Activated naive CD8-positive, alpha-beta T cell treated with anti-CD3 and anti-CD28 coated beads, Interleukin-2, amount 50 U/mL, for 24 hours (primary cell): ENCODE data around the gene POLR3G.
A peak's percentile ranks its signal among the peaks of the same experiment; 100 is the strongest.

Source experiments
- ATAC-seq: fragments of 150-1000 bp; cut with Tn5 transposase; one replicate; pipeline ENCODE4 v1.10.0; 2021
- DNase-seq: peaks from one replicate; pipeline ENCODE4 v3.0.0; 2021
- H3K27ac Mint-ChIP-seq: one replicate; pipeline ENCODE4 v1.8.0; 2021; ENCODE audit warnings: mild to moderate bottlenecking, mixed read lengths
- H3K27me3 Mint-ChIP-seq: one replicate; pipeline ENCODE4 v1.8.0; 2021; ENCODE audit warnings: mixed read lengths
- H3K36me3 Mint-ChIP-seq: one replicate; pipeline ENCODE4 v1.8.0; 2021; ENCODE audit warnings: low read depth, mixed read lengths
- H3K4me1 Mint-ChIP-seq: one replicate; pipeline ENCODE4 v1.8.0; 2021; ENCODE audit warnings: mixed read lengths
- H3K4me3 Mint-ChIP-seq: one replicate; pipeline ENCODE4 v1.8.0; 2021; ENCODE audit warnings: mild to moderate bottlenecking, moderate library complexity, mixed read lengths
- H3K9me3 Mint-ChIP-seq: one replicate; pipeline ENCODE4 v1.8.0; 2021; ENCODE audit warnings: mixed read lengths

The POLR3G gene

DNA sequence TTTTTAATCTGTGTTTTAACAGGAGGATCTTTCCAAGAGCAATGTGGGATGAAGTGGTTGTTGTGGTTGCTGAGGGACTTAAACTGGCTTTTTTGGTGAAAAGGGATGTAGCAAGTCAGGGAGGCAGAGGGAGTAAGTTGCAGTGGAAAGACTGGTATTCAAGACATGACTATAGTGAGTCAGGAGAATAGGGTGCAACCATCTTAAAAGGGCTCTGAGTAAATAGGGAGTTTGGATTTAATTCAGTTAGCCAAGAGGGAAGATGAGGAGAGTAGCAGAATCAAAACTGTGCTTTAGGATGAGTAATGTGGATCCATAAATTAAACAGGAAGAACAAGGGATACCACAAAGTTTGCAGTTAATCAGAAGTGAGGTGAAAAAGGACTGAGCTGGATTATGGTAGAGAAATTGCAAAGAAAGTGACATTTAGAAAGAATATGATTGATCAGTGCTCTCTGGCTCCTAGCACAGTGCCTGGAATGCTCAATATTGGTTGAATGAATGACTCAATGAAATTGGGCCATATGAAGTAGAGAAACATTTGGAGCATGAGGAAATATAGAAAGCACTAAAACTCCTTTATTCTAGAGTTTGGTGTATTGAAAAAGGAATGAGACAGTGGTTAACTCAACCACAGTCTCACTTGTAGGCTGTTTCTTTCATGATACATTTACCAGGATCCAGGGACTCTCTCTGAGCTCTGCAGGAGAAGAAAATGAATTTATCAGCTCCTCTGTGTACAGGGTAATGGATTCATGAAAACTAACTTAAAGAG is 5.1 kb downstream of the POLR3G start:
- no peaks in the 10 kb centered on the region for H3K9me3 Mint-ChIP-seq
- H3K27ac Mint-ChIP-seq: no peak overlapping the region
- no peak for DNase-seq
- peaks cover 20% of the 10 kb centered on the region for H3K4me1 Mint-ChIP-seq
- no peak for ATAC-seq
- peaks cover 21% of the 10 kb centered on the region for H3K36me3 Mint-ChIP-seq
- H3K4me3 Mint-ChIP-seq: no peak overlapping the region
- no peaks in the 10 kb centered on the region for H3K27me3 Mint-ChIP-seq

DNA sequence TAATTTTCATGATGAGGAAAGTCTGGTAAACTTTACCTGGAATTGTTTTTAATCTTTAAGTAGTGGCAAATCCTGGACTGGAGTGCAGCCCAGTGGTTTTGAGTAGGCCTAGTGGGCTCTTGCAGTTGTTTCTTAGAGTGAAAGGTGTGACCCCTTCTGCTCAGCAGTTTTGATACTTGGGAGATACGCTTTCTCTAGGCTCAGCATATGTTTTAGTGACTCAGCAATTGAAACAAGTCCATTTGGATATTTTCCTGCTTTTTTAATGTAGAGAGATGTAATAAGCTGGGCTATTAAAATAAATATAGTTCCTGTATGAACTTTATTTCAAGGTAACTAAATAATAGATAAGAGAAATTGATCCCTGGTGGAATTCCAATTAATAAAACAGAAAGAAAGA is 6.0 kb downstream of the POLR3G start:
- Mint-ChIP-seq H3K27me3 (no peaks in the 10 kb centered on the region), H3K36me3 (peaks cover 25% of the 10 kb centered on the region), H3K9me3 (no peaks in the 10 kb centered on the region), H3K27ac (no peak overlapping the region), H3K4me3 (no peak overlapping the region), H3K4me1 (peaks cover 13% of the 10 kb centered on the region)
- DNase-seq (no peak), ATAC-seq (no peak)

DNA sequence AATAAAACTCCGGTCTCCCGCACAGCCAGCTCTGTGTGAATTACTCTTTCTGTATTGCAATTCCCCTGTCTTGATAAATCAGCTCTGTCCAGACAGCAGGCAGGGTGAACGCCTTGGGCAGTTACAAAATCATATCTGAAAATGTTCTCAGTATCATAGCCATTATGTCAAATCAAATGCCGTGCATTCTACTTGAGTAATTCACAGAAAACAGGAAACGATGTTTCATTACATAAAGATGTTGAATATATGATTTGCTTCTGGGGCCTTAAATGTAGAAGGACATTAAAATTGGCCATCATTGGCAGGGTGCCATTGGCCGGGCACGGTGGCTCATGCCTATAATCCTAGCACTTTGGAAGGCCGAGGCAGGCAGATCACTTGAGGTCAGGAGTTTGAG is 8.5 kb downstream of the POLR3G start:
- H3K27ac Mint-ChIP-seq: no peak overlapping the region
- no peaks in the 10 kb centered on the region for H3K4me1 Mint-ChIP-seq
- H3K27me3 Mint-ChIP-seq: no peaks in the 10 kb centered on the region
- ATAC-seq (no peak), DNase-seq (no peak)
- no peak overlapping the region for H3K4me3 Mint-ChIP-seq
- H3K36me3 Mint-ChIP-seq: peaks cover 23% of the 10 kb centered on the region
- no peaks in the 10 kb centered on the region for H3K9me3 Mint-ChIP-seq

DNA sequence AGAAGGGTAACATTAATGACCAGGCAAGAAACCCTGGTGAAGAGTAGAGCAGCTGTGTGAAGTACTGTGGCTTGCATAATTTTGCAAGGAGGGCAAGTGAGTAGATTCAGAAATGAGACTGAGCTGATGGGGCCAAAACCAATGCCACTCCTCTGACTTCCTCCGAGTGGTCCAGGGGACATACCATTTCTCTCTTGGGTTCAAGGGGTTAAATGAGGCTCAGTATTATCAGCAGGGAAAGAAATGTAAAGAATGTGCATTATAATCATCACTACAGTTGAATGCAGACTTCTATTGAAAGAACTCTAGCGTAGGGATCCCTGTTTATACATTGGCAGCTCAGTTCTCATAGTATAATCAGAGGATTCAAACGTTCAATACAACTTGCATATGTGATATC is 9.9 kb downstream of the POLR3G start:
- Mint-ChIP-seq H3K4me3 (no peak overlapping the region), H3K27me3 (no peaks in the 10 kb centered on the region), H3K36me3 (peaks cover 26% of the 10 kb centered on the region), H3K27ac (no peak overlapping the region), H3K4me1 (no peaks in the 10 kb centered on the region), H3K9me3 (no peaks in the 10 kb centered on the region)
- DNase-seq (no peak), ATAC-seq (no peak)

DNA sequence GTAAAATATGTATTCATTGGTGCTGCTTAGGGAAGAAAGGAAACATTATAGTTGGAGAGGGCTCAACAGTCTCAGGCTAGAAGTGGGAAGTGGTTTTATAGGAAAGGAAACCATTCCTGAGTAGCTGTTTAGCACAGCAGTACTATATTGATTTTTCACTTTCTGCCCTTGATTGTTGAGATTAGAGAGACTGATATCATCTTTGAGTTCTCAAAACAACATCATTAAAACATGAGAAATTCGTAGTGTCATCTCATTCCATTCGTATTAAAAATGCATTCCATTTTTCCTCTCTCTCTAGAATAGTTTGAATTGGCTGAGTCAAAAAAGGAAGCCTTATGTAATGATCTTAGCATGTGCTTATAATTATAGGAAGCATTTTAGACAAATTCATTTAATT is 14.1 kb downstream of the POLR3G start:
- DNase-seq (no peak), ATAC-seq (no peak)
- no peak overlapping the region for H3K4me3 Mint-ChIP-seq
- H3K36me3 Mint-ChIP-seq: peaks cover 25% of the 10 kb centered on the region
- H3K4me1 Mint-ChIP-seq: no peaks in the 10 kb centered on the region
- H3K9me3 Mint-ChIP-seq: no peaks in the 10 kb centered on the region
- H3K27me3 Mint-ChIP-seq: no peaks in the 10 kb centered on the region
- H3K27ac Mint-ChIP-seq: no peak overlapping the region

DNA sequence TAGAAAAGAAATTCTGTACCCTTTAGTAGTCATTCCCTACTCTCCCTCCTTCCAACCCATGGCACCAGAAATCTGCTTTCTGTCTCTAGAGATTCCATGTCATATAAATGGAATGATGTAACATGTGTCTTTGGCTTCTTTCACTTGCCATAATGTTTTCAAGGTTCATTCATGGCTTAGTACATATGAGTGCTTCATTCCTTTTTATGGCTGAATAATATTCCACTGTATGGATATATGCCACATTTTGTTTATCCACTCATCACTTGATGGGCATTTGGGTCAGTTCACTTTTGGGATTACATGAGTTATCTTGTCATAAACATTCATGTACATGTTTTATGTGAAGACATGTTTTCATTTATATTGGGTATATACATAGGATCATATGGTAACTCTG is 19.4 kb downstream of the POLR3G start:
- peaks cover 37% of the 10 kb centered on the region for H3K36me3 Mint-ChIP-seq

DNA sequence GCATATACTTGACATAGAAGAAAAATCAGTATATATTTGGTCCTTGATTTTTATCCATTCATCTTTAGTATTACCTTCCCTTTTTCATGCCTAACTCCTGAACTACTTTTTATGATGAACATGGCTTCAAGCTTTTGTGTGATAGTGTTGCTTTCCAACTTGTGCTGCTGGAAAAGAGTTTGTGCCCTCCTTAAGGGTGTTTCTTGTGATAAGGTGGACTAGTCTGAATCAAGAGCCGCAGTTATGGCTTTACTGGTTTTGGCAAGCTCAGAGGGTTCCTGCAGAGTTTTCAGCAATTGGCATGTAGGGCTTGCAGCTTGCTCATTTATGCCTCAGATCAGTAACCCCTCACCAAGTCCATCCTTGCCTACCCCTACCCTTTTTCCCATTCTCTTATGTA is 20.5 kb downstream of the POLR3G start:
- no peak for ATAC-seq
- no peak for DNase-seq
- Mint-ChIP-seq H3K27me3 (no peaks in the 10 kb centered on the region), H3K9me3 (no peaks in the 10 kb centered on the region), H3K4me3 (no peak overlapping the region), H3K4me1 (no peaks in the 10 kb centered on the region), H3K27ac (no peak overlapping the region), H3K36me3 (peaks cover 42% of the 10 kb centered on the region)

More for the DNA sequence above, 19.4 kb downstream of the POLR3G start:
- Mint-ChIP-seq H3K9me3 (no peaks in the 10 kb centered on the region), H3K27me3 (no peaks in the 10 kb centered on the region), H3K4me3 (no peak overlapping the region), H3K4me1 (no peaks in the 10 kb centered on the region), H3K27ac (no peak overlapping the region)
- ATAC-seq (no peak), DNase-seq (no peak)

DNA sequence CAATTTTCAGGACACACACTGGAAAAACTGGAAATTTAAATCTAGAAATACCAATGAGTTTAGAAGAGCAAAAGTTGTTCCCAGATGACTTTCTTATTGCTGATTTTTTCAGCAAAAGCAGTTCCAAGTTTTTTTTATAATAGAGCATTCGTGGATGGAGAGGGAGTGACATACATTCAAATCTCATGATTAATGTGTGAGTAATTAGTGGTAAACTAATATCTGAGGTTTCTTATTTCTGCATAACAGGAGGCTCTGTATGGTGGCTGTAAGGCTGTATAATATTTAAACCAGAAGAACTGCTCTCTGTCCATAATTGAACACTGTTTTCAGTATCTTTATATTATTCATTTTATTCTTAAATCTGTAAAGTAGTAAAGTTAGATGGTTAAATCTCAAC is 28.9 kb downstream of the POLR3G start:
- Mint-ChIP-seq H3K9me3 (no peaks in the 10 kb centered on the region), H3K27me3 (no peaks in the 10 kb centered on the region), H3K27ac (no peak overlapping the region), H3K4me3 (no peak overlapping the region), H3K36me3 (peaks cover 34% of the 10 kb centered on the region), H3K4me1 (no peaks in the 10 kb centered on the region)
- DNase-seq (no peak), ATAC-seq (no peak)

DNA sequence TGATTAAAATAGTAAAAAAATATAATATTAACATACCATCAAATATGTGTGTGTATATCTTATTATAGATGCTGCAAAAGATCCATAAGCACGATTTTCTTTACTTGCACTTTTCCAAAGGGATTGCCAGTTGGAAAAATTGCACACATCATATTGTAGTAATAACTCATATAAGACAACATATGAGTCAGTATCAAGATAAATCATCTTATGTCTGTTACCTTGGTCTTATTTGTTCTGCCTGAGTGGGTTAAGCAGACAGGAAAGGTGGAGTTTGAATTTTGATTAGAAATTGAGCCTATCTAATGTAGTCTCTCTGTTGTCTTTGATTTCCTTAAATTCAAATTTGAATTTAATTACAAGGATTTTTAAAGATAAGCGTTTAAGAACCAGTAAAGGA is 30.1 kb downstream of the POLR3G start:
- H3K9me3 Mint-ChIP-seq: no peaks in the 10 kb centered on the region
- H3K4me3 Mint-ChIP-seq: no peak overlapping the region
- no peaks in the 10 kb centered on the region for H3K4me1 Mint-ChIP-seq
- no peak overlapping the region for H3K27ac Mint-ChIP-seq
- peaks cover 33% of the 10 kb centered on the region for H3K36me3 Mint-ChIP-seq
- no peak for DNase-seq
- no peaks in the 10 kb centered on the region for H3K27me3 Mint-ChIP-seq
- no peak for ATAC-seq

DNA sequence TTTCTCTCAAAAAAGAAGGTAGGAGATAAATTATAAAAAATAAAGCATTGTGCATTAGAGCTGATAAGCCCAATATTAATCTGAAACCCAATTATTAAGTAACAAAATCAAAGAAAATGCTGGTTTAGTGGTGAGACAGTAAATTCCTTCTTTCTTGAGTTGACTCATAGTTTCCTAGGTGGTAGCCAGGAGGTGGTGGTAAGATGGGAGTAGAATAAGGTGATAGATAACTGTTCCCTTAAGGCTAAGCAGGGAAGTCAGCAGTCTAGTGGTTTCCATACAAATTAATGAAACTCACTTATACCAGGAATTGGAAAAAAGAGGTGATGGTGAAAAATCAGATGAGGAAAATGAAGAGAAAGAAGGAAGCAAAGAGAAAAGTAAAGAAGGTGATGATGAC is 31.6 kb downstream of the POLR3G start:
- no peak overlapping the region for H3K4me3 Mint-ChIP-seq
- ATAC-seq (no peak), DNase-seq (no peak)
- no peaks in the 10 kb centered on the region for H3K4me1 Mint-ChIP-seq
- no peak overlapping the region for H3K27ac Mint-ChIP-seq
- H3K27me3 Mint-ChIP-seq: no peaks in the 10 kb centered on the region
- peaks cover 38% of the 10 kb centered on the region for H3K36me3 Mint-ChIP-seq
- no peaks in the 10 kb centered on the region for H3K9me3 Mint-ChIP-seq

DNA sequence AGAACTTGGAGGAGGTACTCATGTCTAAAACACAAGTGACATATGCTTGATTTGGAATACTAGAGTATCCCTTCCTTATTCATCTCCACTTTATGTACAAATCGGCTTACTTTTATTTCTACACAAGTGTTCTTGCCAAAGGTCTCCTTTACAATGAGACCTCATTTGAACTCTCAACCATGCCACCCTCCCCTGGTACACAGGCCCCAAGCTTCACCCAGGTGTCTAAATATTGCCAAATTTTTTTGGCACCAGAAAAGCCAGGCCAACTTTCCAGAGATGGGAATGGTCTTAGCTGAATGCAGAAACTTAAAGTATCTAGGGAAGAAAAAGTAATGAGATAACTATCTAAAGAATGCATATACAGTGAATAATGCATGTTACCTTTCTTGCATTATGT is 35.8 kb downstream of the POLR3G start:
- no peak for ATAC-seq
- no peak overlapping the region for H3K4me3 Mint-ChIP-seq
- H3K27me3 Mint-ChIP-seq: no peaks in the 10 kb centered on the region
- H3K9me3 Mint-ChIP-seq: no peaks in the 10 kb centered on the region
- DNase-seq: no peak
- no peak overlapping the region for H3K27ac Mint-ChIP-seq
- peaks cover 38% of the 10 kb centered on the region for H3K36me3 Mint-ChIP-seq
- H3K4me1 Mint-ChIP-seq: no peaks in the 10 kb centered on the region

DNA sequence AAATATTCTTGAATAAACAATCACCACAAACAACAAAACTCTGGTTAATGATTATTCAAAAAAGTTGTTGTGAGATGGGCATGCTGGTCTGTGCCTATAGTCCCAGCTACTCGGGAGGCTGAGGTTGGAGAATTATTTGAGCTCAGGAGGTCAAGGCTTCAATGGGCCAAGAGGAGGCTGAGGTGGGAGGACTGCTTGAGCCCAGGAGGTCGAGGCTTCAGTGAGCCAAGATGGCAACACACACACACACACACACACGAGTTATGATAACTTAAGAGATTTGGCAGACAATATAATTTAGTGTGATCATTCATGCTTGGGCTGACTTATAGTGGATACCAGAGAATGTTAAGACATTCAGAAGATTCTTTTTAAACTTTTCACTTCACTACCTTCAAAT is 39.9 kb downstream of the POLR3G start:
- H3K36me3 Mint-ChIP-seq: peaks cover 26% of the 10 kb centered on the region
- H3K27me3 Mint-ChIP-seq: no peaks in the 10 kb centered on the region
- H3K27ac Mint-ChIP-seq: no peak overlapping the region
- H3K4me1 Mint-ChIP-seq: peaks cover 7% of the 10 kb centered on the region
- H3K4me3 Mint-ChIP-seq: no peak overlapping the region
- H3K9me3 Mint-ChIP-seq: no peaks in the 10 kb centered on the region
- no peak for DNase-seq
- no peak for ATAC-seq

DNA sequence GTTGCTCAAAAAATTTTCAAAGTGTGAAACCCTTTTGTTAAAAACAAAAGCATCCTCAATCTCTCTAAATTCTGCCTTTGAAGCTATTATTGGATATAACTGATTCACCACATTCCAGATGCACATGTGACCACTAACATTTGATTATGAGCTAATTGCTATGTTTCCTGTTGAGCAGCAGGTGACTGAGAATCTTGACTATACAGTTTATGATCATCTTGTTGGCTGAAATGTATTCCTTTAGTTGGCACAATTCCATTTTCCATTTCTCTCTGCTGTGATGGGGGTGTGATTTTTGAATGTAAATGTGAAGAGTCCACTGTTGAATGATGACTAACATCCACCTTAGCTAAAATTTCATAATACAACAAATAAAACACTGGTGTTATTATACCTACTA is 44.0 kb downstream of the POLR3G start:
- H3K36me3 Mint-ChIP-seq: peaks cover 37% of the 10 kb centered on the region
- ATAC-seq (no peak), DNase-seq (no peak)
- no peaks in the 10 kb centered on the region for H3K27me3 Mint-ChIP-seq
- H3K27ac Mint-ChIP-seq: no peak overlapping the region
- no peak overlapping the region for H3K4me3 Mint-ChIP-seq
- no peaks in the 10 kb centered on the region for H3K9me3 Mint-ChIP-seq
- peaks cover 7% of the 10 kb centered on the region for H3K4me1 Mint-ChIP-seq

DNA sequence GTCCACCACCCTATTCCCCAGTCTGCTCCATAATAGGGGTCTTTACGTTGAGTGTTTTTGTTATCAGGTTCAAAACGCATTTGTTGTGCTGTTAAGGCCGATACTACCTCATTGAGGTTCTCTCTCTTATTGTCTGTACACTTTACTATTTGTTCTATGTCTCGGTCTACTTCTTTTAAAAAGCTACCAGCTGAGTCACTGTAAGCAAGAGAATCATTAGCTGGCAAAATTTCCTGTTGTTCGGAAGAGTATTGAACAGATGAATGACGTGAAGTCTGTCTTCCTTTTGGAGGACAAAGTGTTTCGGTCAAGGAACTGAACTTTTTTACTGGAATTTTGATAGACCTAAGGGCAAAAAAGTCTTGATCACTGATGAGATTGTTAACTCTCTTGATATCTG is 44.4 kb downstream of the POLR3G start:
- Mint-ChIP-seq H3K27ac (no peak overlapping the region), H3K9me3 (no peaks in the 10 kb centered on the region), H3K4me3 (no peak overlapping the region), H3K27me3 (no peaks in the 10 kb centered on the region), H3K4me1 (peaks cover 7% of the 10 kb centered on the region), H3K36me3 (peaks cover 37% of the 10 kb centered on the region)
- DNase-seq: no peak
- ATAC-seq: no peak

DNA sequence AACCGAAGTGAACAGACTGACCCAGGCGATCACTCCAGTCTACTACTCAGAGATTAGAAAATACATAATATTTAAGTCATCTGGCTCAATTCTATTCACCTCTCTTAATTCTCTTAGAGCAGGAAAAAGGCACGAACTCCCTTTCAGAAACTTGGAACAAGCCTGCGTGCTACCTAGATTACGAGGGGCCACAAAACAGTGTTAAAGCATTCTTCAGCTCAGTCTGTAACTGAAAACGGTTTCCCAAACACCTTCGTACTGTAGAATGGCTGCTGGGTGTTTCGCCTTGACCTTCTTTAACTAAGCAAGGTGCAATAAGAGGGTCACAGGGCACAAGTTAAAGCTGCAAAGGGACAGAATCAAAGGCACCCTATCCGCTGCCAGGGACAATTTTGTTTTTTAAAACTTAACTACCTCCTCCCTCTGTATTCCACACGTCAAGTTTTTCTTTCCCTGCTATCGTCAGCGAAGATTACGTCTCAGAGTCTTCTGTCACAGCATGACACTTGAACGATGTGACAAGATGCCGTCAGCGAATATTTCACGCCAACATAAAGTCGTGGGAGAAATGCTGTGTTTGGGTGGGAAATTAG is 54.0 kb downstream of the POLR3G start:
- DNase-seq: peak; percentile 5
- peaks cover 13% of the 10 kb centered on the region for H3K36me3 Mint-ChIP-seq

More for the DNA sequence above, 54.0 kb downstream of the POLR3G start:
- Mint-ChIP-seq H3K4me3 (peak overlapping the region; percentile 92), H3K27me3 (peaks cover 11% of the 10 kb centered on the region), H3K9me3 (no peaks in the 10 kb centered on the region), H3K4me1 (peaks cover 30% of the 10 kb centered on the region), H3K27ac (peak overlapping the region; percentile 93)
- ATAC-seq: no peak
